Kidney (tissue), 14 donors: ENCODE measurements around the gene COL5A2. TPM values are rescaled to one million over a fixed set of nuclear protein-coding genes. Genes with fewer than 3 reads are reported as not detected.

Experiments
- DNase-seq, 5 donors: peaks; one replicate each; pipeline ENCODE4 v3.0.0-alpha.2; 2013 to 2020
- FAIRE-seq: peaks from 2 replicates; lab custom pipeline; 2012; peaks lifted over from hg19 to GRCh38; lab: Jason Lieb, UNC
- H3K27ac ChIP-seq, 2 donors: one replicate each; pipeline ENCODE4 v1.7.0; 2013; ENCODE audit warnings: low read depth in 2 of 2, low read length in 2 of 2, inconsistent platforms in 1 of 2
- H3K27me3 ChIP-seq: one replicate; pipeline ENCODE4 v1.7.1; 2013; ENCODE audit warnings: low read length, inconsistent platforms; ENCODE audit not compliant: control insufficient read depth, insufficient read depth
- H3K36me3 ChIP-seq, 3 donors: one replicate each; pipeline versions ENCODE4 v1.7.0 to v1.7.1; 2013; ENCODE audit warnings: low read length in 3 of 3, control low read depth in 1 of 3, inconsistent platforms in 1 of 3; ENCODE audit not compliant: insufficient read depth in 3 of 3, control insufficient read depth in 2 of 3
- H3K4me1 ChIP-seq, 3 donors: one replicate each; pipeline versions ENCODE4 v1.7.0 to v1.7.1; 2013; ENCODE audit warnings: low read length in 3 of 3, inconsistent platforms in 1 of 3, low read depth in 1 of 3; ENCODE audit not compliant: control insufficient read depth in 2 of 3, insufficient read depth in 2 of 3
- H3K4me3 ChIP-seq, 3 donors: one replicate each; pipeline versions ENCODE4 v1.7.0 to v1.8.1; 2013; ENCODE audit warnings: low read length in 3 of 3, control low read depth in 1 of 3, inconsistent platforms in 1 of 3
- H3K9ac ChIP-seq, 3 donors: one replicate each; pipeline versions ENCODE4 v1.7.0 to v1.7.1; 2013; ENCODE audit warnings: low read length in 3 of 3, control low read depth in 1 of 3, inconsistent platforms in 1 of 3
- H3K9me3 ChIP-seq, 3 donors: one replicate each; pipeline versions ENCODE4 v1.7.0 to v1.7.1; 2013; ENCODE audit warnings: low read length in 3 of 3, control low read depth in 1 of 3, inconsistent platforms in 1 of 3; ENCODE audit not compliant: control insufficient read depth in 2 of 3, insufficient read depth in 1 of 3
- intact Hi-C: fragments of 100-400 bp; cut with DNase I; formaldehyde crosslinking; loops from one replicate; pipeline ENCODE4 v1.11.1; 2022
- polyA plus RNA-seq: library from polyadenylated mRNA; stranded (reverse); fragments of 350-450 nt; fragmentation: Illumina TruSeq; extraction: RNeasy Lipid Tissue Mini Kit (QIAGEN cat#74804); gene quantifications from one replicate; pipeline ENCODE4 v1.2.3, GENCODE V29; 2014; ENCODE audit warnings: low read depth, low replicate concordance; ENCODE audit not compliant: insufficient read depth
- total RNA-seq: library from RNA; stranded (reverse); fragmentation: NEBNext Ultra II Directional; extraction: Animal tissue kit (Norgen Biotek cat#: 25700); gene quantifications from one replicate; pipeline ENCODE4 v1.2.1, GENCODE V29; 2021
- TF ChIP-seq, protein P1 (sequence below): IDR thresholded peaks from 3 replicates; pipeline ENCODE4 v1.5.1; 2012; ENCODE audit warnings: mild to moderate bottlenecking, moderate library complexity, borderline replicate concordance; ENCODE audit not compliant: insufficient read depth; ENCODE audit errors: extremely low read depth
- donor health status: control.
- donor health status: control.
- donor health status: control.
- donor health status: control.
- donor health status: control.
- donor health status: DM: yes; HTN: yes; CAD: no.
- donor health status: Normal renal cell carcinoma (clear cell type).

Gene COL5A2
- total and polyA plus RNA-seq, 2 donors from 2014 or later: 3.6 to 12.3 TPM

DNA sequence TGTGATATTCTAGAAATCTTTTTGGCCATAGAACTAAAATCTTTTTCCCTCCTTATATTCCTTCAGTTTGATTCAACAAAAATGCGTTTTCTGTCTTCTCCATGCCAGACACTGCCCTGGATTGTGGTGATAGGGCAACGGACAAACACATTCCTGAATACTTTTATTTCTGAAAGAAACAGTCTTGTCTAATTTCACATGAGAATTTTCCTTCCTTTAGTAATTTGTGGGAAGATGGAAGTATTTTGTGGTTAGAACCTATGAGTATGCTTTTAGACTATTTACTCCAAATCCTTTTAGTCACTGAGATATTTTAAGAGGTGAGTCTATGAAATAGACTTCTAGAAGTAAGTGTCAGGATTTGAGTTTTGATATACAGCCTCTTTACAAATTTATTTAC lies 49.6 kb downstream of the COL5A2 start:
- Histone ChIP-seq H3K27me3 (no peaks in the 10 kb centered on the region), H3K27ac (no peak overlapping the region), H3K9ac (no peak overlapping the region), H3K4me3 (no peak overlapping the region), H3K9me3 (no peaks in the 10 kb centered on the region), H3K4me1 (no peaks in the 10 kb centered on the region), H3K36me3 (no peaks in the 10 kb centered on the region)
- FAIRE-seq (no peak), DNase-seq (no peak)
- TF ChIP-seq, protein P1, sequence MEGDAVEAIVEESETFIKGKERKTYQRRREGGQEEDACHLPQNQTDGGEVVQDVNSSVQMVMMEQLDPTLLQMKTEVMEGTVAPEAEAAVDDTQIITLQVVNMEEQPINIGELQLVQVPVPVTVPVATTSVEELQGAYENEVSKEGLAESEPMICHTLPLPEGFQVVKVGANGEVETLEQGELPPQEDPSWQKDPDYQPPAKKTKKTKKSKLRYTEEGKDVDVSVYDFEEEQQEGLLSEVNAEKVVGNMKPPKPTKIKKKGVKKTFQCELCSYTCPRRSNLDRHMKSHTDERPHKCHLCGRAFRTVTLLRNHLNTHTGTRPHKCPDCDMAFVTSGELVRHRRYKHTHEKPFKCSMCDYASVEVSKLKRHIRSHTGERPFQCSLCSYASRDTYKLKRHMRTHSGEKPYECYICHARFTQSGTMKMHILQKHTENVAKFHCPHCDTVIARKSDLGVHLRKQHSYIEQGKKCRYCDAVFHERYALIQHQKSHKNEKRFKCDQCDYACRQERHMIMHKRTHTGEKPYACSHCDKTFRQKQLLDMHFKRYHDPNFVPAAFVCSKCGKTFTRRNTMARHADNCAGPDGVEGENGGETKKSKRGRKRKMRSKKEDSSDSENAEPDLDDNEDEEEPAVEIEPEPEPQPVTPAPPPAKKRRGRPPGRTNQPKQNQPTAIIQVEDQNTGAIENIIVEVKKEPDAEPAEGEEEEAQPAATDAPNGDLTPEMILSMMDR: no peak
- intact Hi-C loops: no loop called here

DNA sequence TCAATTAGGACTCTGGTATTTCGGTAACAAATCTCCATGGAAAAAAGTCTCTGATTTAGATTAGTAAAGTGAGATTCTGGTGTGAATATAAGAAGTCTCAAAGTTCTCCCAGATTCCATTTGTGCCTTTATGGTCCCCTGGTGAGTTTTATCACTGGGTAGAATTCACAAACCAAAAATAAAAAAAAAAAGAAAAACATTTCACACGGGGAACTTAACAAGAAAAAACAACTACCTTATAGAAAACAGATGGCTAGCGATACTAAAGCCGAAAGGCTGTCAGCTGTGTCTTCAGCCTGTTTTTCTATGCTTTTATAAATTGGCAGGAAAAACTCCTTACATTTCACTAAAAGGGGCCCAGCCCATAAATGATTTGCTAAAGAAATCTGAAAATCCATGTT lies 50.6 kb downstream of the COL5A2 start:
- Histone ChIP-seq H3K9me3 (no peaks in the 10 kb centered on the region), H3K4me3 (no peak overlapping the region), H3K27ac (no peak overlapping the region), H3K36me3 (no peaks in the 10 kb centered on the region), H3K27me3 (no peaks in the 10 kb centered on the region), H3K9ac (no peak overlapping the region), H3K4me1 (no peaks in the 10 kb centered on the region)
- TF ChIP-seq, protein P1: no peak
- DNase-seq (no peak), FAIRE-seq (no peak)
- intact Hi-C loops: no loop called here

DNA sequence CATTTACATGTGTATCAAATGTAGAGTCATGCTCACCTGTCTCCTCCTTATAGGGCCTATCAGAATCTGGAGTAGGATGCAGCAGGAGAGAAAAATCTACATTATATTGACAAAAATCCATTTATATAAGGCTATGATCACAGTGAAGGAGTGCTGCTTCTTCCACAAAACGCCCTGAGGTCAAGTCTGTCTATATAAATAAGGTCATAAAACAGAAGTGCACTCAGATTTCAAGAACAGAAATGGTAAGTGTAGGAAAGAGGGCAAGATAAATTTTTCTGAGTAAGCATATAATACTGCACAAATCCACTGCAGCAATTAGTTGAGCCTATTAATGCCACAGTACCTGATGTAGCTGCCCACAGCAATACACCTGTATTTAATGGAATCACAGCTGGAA lies 51.8 kb downstream of the COL5A2 start:
- intact Hi-C loops: no loop called here
- no peaks in the 10 kb centered on the region for H3K36me3 ChIP-seq
- no peak overlapping the region for H3K4me3 ChIP-seq
- no peak for FAIRE-seq
- H3K4me1 ChIP-seq: no peaks in the 10 kb centered on the region
- H3K9me3 ChIP-seq: no peaks in the 10 kb centered on the region
- H3K27ac ChIP-seq: no peak overlapping the region
- no peak for DNase-seq
- H3K27me3 ChIP-seq: no peaks in the 10 kb centered on the region
- TF ChIP-seq, protein P1: no peak
- no peak overlapping the region for H3K9ac ChIP-seq

DNA sequence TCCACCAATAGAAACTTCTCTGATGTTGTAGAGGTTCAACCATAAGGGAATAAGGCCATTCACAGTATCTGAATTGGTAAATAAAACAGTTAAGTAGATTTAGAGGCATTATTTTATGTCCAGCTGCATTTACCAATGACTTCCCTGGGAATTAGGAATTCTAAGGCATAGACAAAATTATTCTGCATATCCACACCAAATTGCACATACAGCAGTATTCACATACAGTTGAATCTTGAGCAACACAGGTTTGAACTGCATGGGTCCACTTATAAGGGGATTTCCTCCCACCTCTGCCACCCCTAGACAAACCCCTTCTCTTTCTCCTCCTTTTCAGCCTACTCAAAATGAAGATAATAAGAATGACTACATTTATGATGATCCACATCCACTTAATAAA lies 54.4 kb downstream of the COL5A2 start:
- Histone ChIP-seq H3K9me3 (no peaks in the 10 kb centered on the region), H3K4me1 (no peaks in the 10 kb centered on the region), H3K27ac (no peak overlapping the region), H3K36me3 (no peaks in the 10 kb centered on the region), H3K4me3 (no peak overlapping the region), H3K27me3 (no peaks in the 10 kb centered on the region), H3K9ac (no peak overlapping the region)
- DNase-seq (no peak), FAIRE-seq (no peak)
- intact Hi-C loops: no loop called here
- TF ChIP-seq, protein P1: no peak
